Liver (tissue), 9 donors: ENCODE data around the gene IL9R. TPM values are rescaled to one million over a fixed set of nuclear protein-coding genes. Genes with fewer than 3 reads are reported as not detected.

Experiments used
- DNase-seq: peaks from one replicate; pipeline ENCODE4 v3.0.0-alpha.2; 2017; ENCODE audit warnings: low spot score
- H3K27ac ChIP-seq, 2 donors: one replicate each; pipeline ENCODE4 v1.7.0; 2013; ENCODE audit warnings: inconsistent platforms in 2 of 2, low read length in 2 of 2, control low read depth in 1 of 2, low read depth in 1 of 2, mild to moderate bottlenecking in 1 of 2
- H3K27me3 ChIP-seq, 4 donors: one replicate each; pipeline versions ENCODE4 v1.6.1 to v1.7.0; 2013; ENCODE audit warnings: low read length in 3 of 4, inconsistent platforms in 1 of 4, mild to moderate bottlenecking in 1 of 4, moderate library complexity in 1 of 4; ENCODE audit not compliant: control insufficient read depth in 4 of 4, insufficient read depth in 4 of 4
- H3K36me3 ChIP-seq, 4 donors: one replicate each; pipeline versions ENCODE4 v1.6.1 to v1.7.0; 2013; ENCODE audit warnings: low read length in 3 of 4, mild to moderate bottlenecking in 3 of 4, low read depth in 1 of 4, moderate library complexity in 1 of 4; ENCODE audit not compliant: control insufficient read depth in 4 of 4, insufficient read depth in 3 of 4
- H3K4me1 ChIP-seq, 4 donors: one replicate each; pipeline versions ENCODE4 v1.6.1 to v1.7.0; 2013; ENCODE audit warnings: low read length in 3 of 4, mild to moderate bottlenecking in 3 of 4, moderate library complexity in 1 of 4; ENCODE audit not compliant: control insufficient read depth in 4 of 4, insufficient read depth in 4 of 4
- H3K4me3 ChIP-seq, 3 donors: one replicate each; pipeline versions ENCODE4 v1.6.1 to v1.7.0; 2013; ENCODE audit warnings: low read length in 3 of 3, control low read depth in 1 of 3, low read depth in 1 of 3, mild to moderate bottlenecking in 1 of 3
- H3K9ac ChIP-seq, 2 donors: one replicate each; pipeline ENCODE4 v1.7.0; 2013; ENCODE audit warnings: low read length in 2 of 2, mild to moderate bottlenecking in 2 of 2, moderate library complexity in 2 of 2, control low read depth in 1 of 2, low read depth in 1 of 2
- H3K9me3 ChIP-seq, 4 donors: one replicate each; pipeline versions ENCODE4 v1.6.1 to v1.7.0; 2013; ENCODE audit warnings: low read length in 3 of 4; ENCODE audit not compliant: control insufficient read depth in 4 of 4
- FOXA2 ChIP-seq: IDR thresholded peaks from 2 replicates; pipeline ENCODE4 v1.6.1; 2016; ENCODE audit warnings: antibody characterized with exemption
- HNF4A ChIP-seq, 2 donors: conservative IDR thresholded peaks; 2 replicates each; pipeline ENCODE4 v1.6.1; 2016; ENCODE audit warnings: antibody characterized with exemption in 2 of 2, mild to moderate bottlenecking in 2 of 2
- HNF4G ChIP-seq: IDR thresholded peaks from 2 replicates; pipeline ENCODE4 v1.6.1; 2016; ENCODE audit warnings: antibody characterized with exemption
- JUND ChIP-seq, 2 donors: IDR thresholded peaks; 2 replicates each; pipeline ENCODE4 v1.6.1; 2016; ENCODE audit warnings: antibody characterized with exemption in 2 of 2
- NR2F2 ChIP-seq: IDR thresholded peaks from 2 replicates; pipeline ENCODE4 v1.6.1; 2016; ENCODE audit warnings: antibody characterized with exemption
- RXRA ChIP-seq, 2 donors: IDR thresholded peaks; 2 replicates each; pipeline ENCODE4 v1.6.1; 2017 to 2018; ENCODE audit warnings: antibody characterized with exemption in 2 of 2, mild to moderate bottlenecking in 1 of 2
- SP1 ChIP-seq: IDR thresholded peaks from 2 replicates; pipeline ENCODE4 v1.6.1; 2018; ENCODE audit warnings: antibody characterized with exemption, mild to moderate bottlenecking
- TAF1 ChIP-seq: conservative IDR thresholded peaks from 2 replicates; pipeline ENCODE4 v1.6.1; 2016; ENCODE audit warnings: antibody characterized with exemption, mild to moderate bottlenecking
- WGBS: extraction: QIAGEN DNeasy Blood & Tissue Kit; methylation state at CpG from one replicate; pipeline ENCODE4 v1.1.7; 2013; 5-methylcytosine and 5-hydroxymethylcytosine counted together
- polyA plus RNA-seq, 2 donors: library from polyadenylated mRNA; stranded (reverse) in 1 of 2; unstranded in 1 of 2; fragments of 200-250 nt in 1 of 2; fragments of >200 nt in 1 of 2; fragmentation: Nextera tagmentation in 1 of 2; extraction: Ambion mirVana in 1 of 2; gene quantifications; one replicate each; pipeline versions ENCODE4 v1.2.1 to v1.2.3, GENCODE V29; 2013 to 2015
- total RNA-seq, 2 donors: library from RNA; depleted of rRNA; stranded (reverse); fragments of >200 nt; gene quantifications; one replicate each; pipeline ENCODE4 v1.2.3, GENCODE V29; 2014
- TF ChIP-seq, protein P1 (sequence below): IDR thresholded peaks from 2 replicates; pipeline ENCODE4 v1.6.1; 2016; ENCODE audit warnings: antibody characterized with exemption, mild to moderate bottlenecking
- TF ChIP-seq, protein P2 (sequence below): IDR thresholded peaks from 2 replicates; pipeline ENCODE4 v1.6.1; 2016; ENCODE audit warnings: antibody characterized with exemption
- TF ChIP-seq, protein P3 (sequence below): IDR thresholded peaks from 2 replicates; pipeline ENCODE4 v1.6.1; 2016; ENCODE audit warnings: antibody characterized with exemption
- TF ChIP-seq, protein P4 (sequence below): IDR thresholded peaks from 2 replicates; pipeline ENCODE4 v1.6.1; 2016; ENCODE audit warnings: antibody characterized with exemption
- donor health status: healthy.
- donor health status: healthy.
- donor health status: healthy.
- donor health status: healthy.
- donor health status: healthy.

IL9R gene
- total and polyA plus RNA-seq, 4 donors: 0.05 to 0.08 (median 0.07) TPM; not detected in 1

DNA sequence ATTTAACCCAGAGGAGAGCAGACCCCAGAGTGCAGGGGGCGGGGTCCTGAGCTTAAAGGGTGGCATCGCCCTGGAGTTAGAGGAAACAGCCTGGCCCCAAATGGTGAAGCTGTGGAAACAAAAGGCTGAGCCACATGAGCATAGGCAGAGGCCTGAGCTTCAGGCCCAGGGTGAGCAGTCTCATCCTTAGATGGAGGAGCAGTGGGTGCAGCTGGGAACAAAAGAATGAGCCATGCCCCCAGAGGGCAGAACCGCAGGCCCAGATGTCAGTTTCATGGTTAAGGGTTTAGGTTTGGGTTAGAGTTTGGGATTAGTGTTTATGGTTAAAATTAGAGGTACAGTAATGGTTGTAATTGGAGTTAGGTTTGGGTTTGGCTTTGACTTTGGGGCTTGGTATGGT, 44.4 kb upstream of the IL9R start:
- no peak overlapping the region for H3K4me3 ChIP-seq
- H3K27ac ChIP-seq: no peak overlapping the region
- no peak for DNase-seq
- no peaks in the 10 kb centered on the region for H3K36me3 ChIP-seq
- 73% methylated on average over 3 of the region's 3 CpGs for WGBS
- no peaks in the 10 kb centered on the region for H3K27me3 ChIP-seq
- peaks cover 0 to 1% (median 0%) of the 10 kb centered on the region in 4 donors for H3K9me3 ChIP-seq
- H3K9ac ChIP-seq: no peak overlapping the region
- no peaks in the 10 kb centered on the region for H3K4me1 ChIP-seq
- TF ChIP-seq HNF4G: no peak
- TF ChIP-seq, protein P1, sequence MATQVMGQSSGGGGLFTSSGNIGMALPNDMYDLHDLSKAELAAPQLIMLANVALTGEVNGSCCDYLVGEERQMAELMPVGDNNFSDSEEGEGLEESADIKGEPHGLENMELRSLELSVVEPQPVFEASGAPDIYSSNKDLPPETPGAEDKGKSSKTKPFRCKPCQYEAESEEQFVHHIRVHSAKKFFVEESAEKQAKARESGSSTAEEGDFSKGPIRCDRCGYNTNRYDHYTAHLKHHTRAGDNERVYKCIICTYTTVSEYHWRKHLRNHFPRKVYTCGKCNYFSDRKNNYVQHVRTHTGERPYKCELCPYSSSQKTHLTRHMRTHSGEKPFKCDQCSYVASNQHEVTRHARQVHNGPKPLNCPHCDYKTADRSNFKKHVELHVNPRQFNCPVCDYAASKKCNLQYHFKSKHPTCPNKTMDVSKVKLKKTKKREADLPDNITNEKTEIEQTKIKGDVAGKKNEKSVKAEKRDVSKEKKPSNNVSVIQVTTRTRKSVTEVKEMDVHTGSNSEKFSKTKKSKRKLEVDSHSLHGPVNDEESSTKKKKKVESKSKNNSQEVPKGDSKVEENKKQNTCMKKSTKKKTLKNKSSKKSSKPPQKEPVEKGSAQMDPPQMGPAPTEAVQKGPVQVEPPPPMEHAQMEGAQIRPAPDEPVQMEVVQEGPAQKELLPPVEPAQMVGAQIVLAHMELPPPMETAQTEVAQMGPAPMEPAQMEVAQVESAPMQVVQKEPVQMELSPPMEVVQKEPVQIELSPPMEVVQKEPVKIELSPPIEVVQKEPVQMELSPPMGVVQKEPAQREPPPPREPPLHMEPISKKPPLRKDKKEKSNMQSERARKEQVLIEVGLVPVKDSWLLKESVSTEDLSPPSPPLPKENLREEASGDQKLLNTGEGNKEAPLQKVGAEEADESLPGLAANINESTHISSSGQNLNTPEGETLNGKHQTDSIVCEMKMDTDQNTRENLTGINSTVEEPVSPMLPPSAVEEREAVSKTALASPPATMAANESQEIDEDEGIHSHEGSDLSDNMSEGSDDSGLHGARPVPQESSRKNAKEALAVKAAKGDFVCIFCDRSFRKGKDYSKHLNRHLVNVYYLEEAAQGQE: no peak
- TF ChIP-seq, protein P2, sequence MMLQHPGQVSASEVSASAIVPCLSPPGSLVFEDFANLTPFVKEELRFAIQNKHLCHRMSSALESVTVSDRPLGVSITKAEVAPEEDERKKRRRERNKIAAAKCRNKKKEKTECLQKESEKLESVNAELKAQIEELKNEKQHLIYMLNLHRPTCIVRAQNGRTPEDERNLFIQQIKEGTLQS: no peak
- TF ChIP-seq, protein P3, sequence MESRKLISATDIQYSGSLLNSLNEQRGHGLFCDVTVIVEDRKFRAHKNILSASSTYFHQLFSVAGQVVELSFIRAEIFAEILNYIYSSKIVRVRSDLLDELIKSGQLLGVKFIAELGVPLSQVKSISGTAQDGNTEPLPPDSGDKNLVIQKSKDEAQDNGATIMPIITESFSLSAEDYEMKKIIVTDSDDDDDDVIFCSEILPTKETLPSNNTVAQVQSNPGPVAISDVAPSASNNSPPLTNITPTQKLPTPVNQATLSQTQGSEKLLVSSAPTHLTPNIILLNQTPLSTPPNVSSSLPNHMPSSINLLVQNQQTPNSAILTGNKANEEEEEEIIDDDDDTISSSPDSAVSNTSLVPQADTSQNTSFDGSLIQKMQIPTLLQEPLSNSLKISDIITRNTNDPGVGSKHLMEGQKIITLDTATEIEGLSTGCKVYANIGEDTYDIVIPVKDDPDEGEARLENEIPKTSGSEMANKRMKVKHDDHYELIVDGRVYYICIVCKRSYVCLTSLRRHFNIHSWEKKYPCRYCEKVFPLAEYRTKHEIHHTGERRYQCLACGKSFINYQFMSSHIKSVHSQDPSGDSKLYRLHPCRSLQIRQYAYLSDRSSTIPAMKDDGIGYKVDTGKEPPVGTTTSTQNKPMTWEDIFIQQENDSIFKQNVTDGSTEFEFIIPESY: no peak
- no peak for TF ChIP-seq JUND (IDR thresholded peaks at IDR 0.05)

DNA sequence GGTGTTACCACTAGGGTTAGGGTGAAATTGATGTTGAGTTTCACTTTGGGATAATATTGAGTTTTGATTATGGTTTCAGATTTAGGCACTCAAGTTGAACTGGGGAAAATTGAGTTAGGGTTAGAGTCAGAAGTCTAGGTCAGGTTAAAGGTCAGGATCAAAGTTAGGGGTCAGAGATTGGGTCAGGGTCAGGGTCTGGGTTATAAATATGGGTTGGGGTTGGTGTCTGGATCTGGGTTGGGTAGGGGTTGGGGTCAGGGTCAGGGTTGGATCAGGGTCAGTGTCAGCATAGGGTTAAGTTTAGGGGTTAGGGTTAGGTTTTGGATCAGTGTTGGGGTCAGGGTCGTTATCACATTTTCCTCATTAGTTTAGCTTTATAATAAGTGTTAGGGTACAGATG, 42.7 kb upstream of the IL9R start:
- TF ChIP-seq FOXA2 (no peak), HNF4A (conservative IDR thresholded peaks at IDR 0.05) (no peak), NR2F2 (peak; percentile 68)
- TF ChIP-seq, protein P4, sequence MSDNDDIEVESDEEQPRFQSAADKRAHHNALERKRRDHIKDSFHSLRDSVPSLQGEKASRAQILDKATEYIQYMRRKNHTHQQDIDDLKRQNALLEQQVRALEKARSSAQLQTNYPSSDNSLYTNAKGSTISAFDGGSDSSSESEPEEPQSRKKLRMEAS: no peak
- TF ChIP-seq, protein P3: no peak
- 58% methylated on average over 1 of the region's 1 CpG for WGBS
- Histone ChIP-seq H3K27ac (no peak overlapping the region), H3K36me3 (no peaks in the 10 kb centered on the region), H3K4me1 (no peaks in the 10 kb centered on the region), H3K27me3 (no peaks in the 10 kb centered on the region), H3K4me3 (no peak overlapping the region), H3K9ac (no peak overlapping the region), H3K9me3 (peaks cover 0 to 1% (median 0%) of the 10 kb centered on the region in 4 donors)
- no peak for DNase-seq

DNA sequence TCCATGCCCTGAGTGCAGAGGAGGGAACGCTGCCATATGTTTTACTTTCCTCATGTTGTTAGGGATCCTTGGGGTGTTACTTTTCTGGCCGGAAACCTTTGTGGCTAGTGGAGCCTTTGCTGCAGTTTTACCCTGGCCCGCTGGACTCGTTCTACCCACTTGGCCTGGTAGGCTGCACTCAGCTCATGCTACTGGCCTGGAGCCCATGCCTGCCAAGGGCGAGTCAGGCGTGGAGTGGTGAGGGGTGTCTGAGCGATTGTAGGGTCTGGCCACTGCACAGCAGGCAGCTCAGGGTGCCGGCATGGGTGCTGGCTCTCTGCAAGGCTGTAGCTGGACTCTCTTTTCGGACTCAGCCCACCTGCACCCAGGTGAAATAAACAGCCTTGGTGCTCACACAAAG, 41.4 kb upstream of the IL9R start:
- H3K27ac ChIP-seq: no peak overlapping the region
- no peak for DNase-seq
- no peak for TF ChIP-seq FOXA2
- TF ChIP-seq TAF1: no peak
- no peak for TF ChIP-seq JUND (IDR thresholded peaks at IDR 0.05)
- TF ChIP-seq SP1: no peak
- no peak for TF ChIP-seq RXRA (IDR thresholded peaks at IDR 0.05)
- no peaks in the 10 kb centered on the region for H3K27me3 ChIP-seq
- H3K9ac ChIP-seq: no peak overlapping the region
- H3K36me3 ChIP-seq: no peaks in the 10 kb centered on the region
- H3K9me3 ChIP-seq: peaks cover 0 to 1% (median 0%) of the 10 kb centered on the region in 4 donors
- H3K4me3 ChIP-seq: no peak overlapping the region
- no peaks in the 10 kb centered on the region for H3K4me1 ChIP-seq
- 88% methylated on average over 9 of the region's 9 CpGs for WGBS
